ENCODE results near the gene FUT8.

The FUT8 gene

DNA sequence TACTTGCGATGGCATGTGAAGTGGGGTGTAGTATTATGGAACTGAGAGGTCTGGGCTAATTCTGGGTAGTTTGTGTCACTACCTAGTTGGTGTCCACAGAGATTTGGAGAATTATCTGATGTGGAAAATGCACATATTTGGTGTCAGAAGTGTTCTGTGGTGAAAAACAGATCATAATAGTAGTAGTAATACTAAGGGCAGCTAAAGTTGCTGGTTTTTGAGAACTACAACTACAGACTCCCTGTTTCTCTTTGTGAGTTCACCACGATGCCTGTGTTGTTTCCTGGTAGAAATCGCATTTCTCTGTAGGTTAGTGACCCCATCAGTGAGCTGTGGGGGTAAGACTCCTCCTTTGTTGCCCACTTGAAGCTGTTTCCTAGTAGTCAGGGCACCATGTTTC, 206.5 kb downstream of the FUT8 start:
- no peaks in the 10 kb centered on the region for H3K9me3 ChIP-seq (ENCODE audit: insufficient read depth, low read length, severe bottlenecking)
- ATAC-seq (ENCODE audit: insufficient read depth, low read depth) (no peak), DNase-seq (no peak)
- no peaks in the 10 kb centered on the region for H4K20me1 ChIP-seq (ENCODE audit: insufficient read depth, low read length)
- H3K4me2 ChIP-seq (ENCODE audit: insufficient read depth, low read length) = no peak overlapping the region
- H3K9ac ChIP-seq (ENCODE audit: low read depth, low read length) = no peak overlapping the region
- no peak overlapping the region for H3K4me3 ChIP-seq (ENCODE audit: low read depth in 1 of 2, low read length in 2 of 2)
- TF ChIP-seq EZH2 (IDR thresholded peaks at IDR 0.05; ENCODE audit: borderline replicate concordance, low read depth, low read length, severe bottlenecking) = no peak
- TF ChIP-seq, protein P1, sequence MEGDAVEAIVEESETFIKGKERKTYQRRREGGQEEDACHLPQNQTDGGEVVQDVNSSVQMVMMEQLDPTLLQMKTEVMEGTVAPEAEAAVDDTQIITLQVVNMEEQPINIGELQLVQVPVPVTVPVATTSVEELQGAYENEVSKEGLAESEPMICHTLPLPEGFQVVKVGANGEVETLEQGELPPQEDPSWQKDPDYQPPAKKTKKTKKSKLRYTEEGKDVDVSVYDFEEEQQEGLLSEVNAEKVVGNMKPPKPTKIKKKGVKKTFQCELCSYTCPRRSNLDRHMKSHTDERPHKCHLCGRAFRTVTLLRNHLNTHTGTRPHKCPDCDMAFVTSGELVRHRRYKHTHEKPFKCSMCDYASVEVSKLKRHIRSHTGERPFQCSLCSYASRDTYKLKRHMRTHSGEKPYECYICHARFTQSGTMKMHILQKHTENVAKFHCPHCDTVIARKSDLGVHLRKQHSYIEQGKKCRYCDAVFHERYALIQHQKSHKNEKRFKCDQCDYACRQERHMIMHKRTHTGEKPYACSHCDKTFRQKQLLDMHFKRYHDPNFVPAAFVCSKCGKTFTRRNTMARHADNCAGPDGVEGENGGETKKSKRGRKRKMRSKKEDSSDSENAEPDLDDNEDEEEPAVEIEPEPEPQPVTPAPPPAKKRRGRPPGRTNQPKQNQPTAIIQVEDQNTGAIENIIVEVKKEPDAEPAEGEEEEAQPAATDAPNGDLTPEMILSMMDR (IDR thresholded peaks at IDR 0.05; ENCODE audit: borderline replicate concordance, extremely low read depth, low read length, poor library complexity, severe bottlenecking) = no peak
- no peaks in the 10 kb centered on the region for H3K27me3 ChIP-seq (ENCODE audit: insufficient read depth, low read length, poor library complexity)
- no peak overlapping the region for H2AFZ ChIP-seq (ENCODE audit: low read depth, low read length)
- no peak overlapping the region for H3K27ac ChIP-seq (ENCODE audit: low read length)
- no peaks in the 10 kb centered on the region for H3K4me1 ChIP-seq (ENCODE audit: insufficient read depth, low read length)
- peaks cover 2% of the 10 kb centered on the region; the same call in 1 of the 2 replicates for H3K79me2 ChIP-seq (ENCODE audit: insufficient read depth, low read length)
- H3K36me3 ChIP-seq (ENCODE audit: insufficient read depth, low read length) = peaks cover 33% of the 10 kb centered on the region; the same call in 1 of the 2 replicates

DNA sequence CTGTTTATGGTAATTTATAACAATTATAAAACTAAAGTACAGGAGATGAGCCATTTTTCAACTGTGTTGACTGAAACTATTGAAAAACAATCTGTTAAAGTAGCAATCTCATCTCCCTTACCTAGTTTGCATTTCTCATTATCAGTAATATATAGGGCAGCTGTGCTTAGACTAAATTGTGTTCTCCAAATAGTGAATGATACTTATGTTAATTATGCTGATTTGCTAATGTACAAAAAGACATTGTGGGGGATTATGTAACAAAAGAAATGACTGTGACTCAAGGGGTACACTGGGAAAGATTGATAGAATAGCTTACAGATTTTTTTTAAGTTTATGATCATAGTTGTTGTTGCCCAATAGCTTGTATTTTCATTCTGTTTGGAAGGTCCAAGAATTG, 207.7 kb downstream of the FUT8 start:
- no peak for TF ChIP-seq EZH2 (IDR thresholded peaks at IDR 0.05; ENCODE audit: borderline replicate concordance, low read depth, low read length, severe bottlenecking)
- TF ChIP-seq, protein P1 (IDR thresholded peaks at IDR 0.05; ENCODE audit: borderline replicate concordance, extremely low read depth, low read length, poor library complexity, severe bottlenecking) = no peak
- H3K4me1 ChIP-seq (ENCODE audit: insufficient read depth, low read length) = no peaks in the 10 kb centered on the region
- no peak for DNase-seq
- H3K4me2 ChIP-seq (ENCODE audit: insufficient read depth, low read length) = no peak overlapping the region
- no peaks in the 10 kb centered on the region for H4K20me1 ChIP-seq (ENCODE audit: insufficient read depth, low read length)
- H2AFZ ChIP-seq (ENCODE audit: low read depth, low read length) = no peak overlapping the region
- H3K4me3 ChIP-seq (ENCODE audit: low read depth in 1 of 2, low read length in 2 of 2) = no peak overlapping the region
- H3K9me3 ChIP-seq (ENCODE audit: insufficient read depth, low read length, severe bottlenecking) = no peaks in the 10 kb centered on the region
- H3K27ac ChIP-seq (ENCODE audit: low read length) = no peak overlapping the region
- no peaks in the 10 kb centered on the region for H3K27me3 ChIP-seq (ENCODE audit: insufficient read depth, low read length, poor library complexity)
- H3K9ac ChIP-seq (ENCODE audit: low read depth, low read length) = no peak overlapping the region
- H3K36me3 ChIP-seq (ENCODE audit: insufficient read depth, low read length) = peaks cover 39% of the 10 kb centered on the region; the same call in 1 of the 2 replicates
- H3K79me2 ChIP-seq (ENCODE audit: insufficient read depth, low read length) = no peaks in the 10 kb centered on the region
- ATAC-seq (ENCODE audit: insufficient read depth, low read depth) = no peak

DNA sequence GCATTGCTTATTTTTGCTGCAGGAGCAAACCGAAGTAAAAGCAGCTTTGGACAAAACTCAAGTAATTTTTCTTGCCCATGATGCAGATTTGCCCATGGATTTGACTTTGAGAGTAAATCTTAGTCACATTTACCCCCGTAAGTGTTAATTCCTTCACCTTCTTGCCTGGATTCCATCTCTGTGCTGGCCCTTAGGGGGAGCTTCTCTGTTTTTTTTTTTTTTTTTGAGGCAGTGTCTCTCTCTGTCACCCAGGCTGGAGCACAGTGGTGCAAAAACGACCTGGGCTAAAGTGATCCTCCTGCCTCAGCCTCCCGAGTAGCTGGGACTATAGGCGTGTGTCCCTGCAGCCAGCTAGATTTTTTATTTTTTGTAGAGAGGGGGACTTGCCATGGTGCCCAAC, 210.2 kb downstream of the FUT8 start:
- Histone ChIP-seq H3K4me2 (ENCODE audit: insufficient read depth, low read length) (no peak overlapping the region), H3K9ac (ENCODE audit: low read depth, low read length) (no peak overlapping the region), H2AFZ (ENCODE audit: low read depth, low read length) (no peak overlapping the region), H3K36me3 (ENCODE audit: insufficient read depth, low read length) (peaks cover 34% of the 10 kb centered on the region), H3K4me3 (ENCODE audit: low read depth in 1 of 2, low read length in 2 of 2) (no peak overlapping the region), H3K4me1 (ENCODE audit: insufficient read depth, low read length) (no peaks in the 10 kb centered on the region), H3K79me2 (ENCODE audit: insufficient read depth, low read length) (no peaks in the 10 kb centered on the region; the same call in 1 of the 2 replicates), H3K27me3 (ENCODE audit: insufficient read depth, low read length, poor library complexity) (no peaks in the 10 kb centered on the region), H3K27ac (ENCODE audit: low read length) (no peak overlapping the region), H3K9me3 (ENCODE audit: insufficient read depth, low read length, severe bottlenecking) (no peaks in the 10 kb centered on the region), H4K20me1 (ENCODE audit: insufficient read depth, low read length) (no peaks in the 10 kb centered on the region)
- TF ChIP-seq, protein P1 (IDR thresholded peaks at IDR 0.05; ENCODE audit: borderline replicate concordance, extremely low read depth, low read length, poor library complexity, severe bottlenecking) = no peak
- no peak for TF ChIP-seq EZH2 (IDR thresholded peaks at IDR 0.05; ENCODE audit: borderline replicate concordance, low read depth, low read length, severe bottlenecking)
- ATAC-seq (ENCODE audit: insufficient read depth, low read depth) (no peak), DNase-seq (no peak)

DNA sequence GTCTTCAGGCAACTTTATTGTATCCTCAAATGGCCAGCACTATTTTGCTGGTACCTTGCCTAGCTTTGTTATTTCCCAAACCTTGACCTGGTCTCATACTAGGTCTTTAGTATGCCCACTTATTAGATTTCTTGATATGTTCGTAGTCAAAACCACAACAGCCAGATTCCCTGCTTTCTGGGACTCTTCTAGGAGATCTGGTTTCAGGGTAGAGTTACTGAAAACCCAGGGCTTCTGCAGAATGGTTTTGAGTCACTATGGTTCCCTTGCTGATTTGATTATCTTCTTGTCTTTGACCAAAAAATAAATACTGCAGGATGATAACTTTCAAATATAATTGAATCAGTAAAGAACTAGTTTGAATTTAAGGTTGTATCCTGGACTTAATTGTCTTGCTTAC, 211.2 kb downstream of the FUT8 start:
- no peaks in the 10 kb centered on the region for H3K4me1 ChIP-seq (ENCODE audit: insufficient read depth, low read length)
- H2AFZ ChIP-seq (ENCODE audit: low read depth, low read length) = no peak overlapping the region
- peaks cover 32% of the 10 kb centered on the region for H3K36me3 ChIP-seq (ENCODE audit: insufficient read depth, low read length)
- DNase-seq (no peak), ATAC-seq (ENCODE audit: insufficient read depth, low read depth) (no peak)
- H3K4me3 ChIP-seq (ENCODE audit: low read depth in 1 of 2, low read length in 2 of 2) = no peak overlapping the region
- H3K27me3 ChIP-seq (ENCODE audit: insufficient read depth, low read length, poor library complexity) = no peaks in the 10 kb centered on the region
- H3K79me2 ChIP-seq (ENCODE audit: insufficient read depth, low read length) = no peaks in the 10 kb centered on the region; the same call in 1 of the 2 replicates
- no peaks in the 10 kb centered on the region for H3K9me3 ChIP-seq (ENCODE audit: insufficient read depth, low read length, severe bottlenecking)
- TF ChIP-seq, protein P1 (IDR thresholded peaks at IDR 0.05; ENCODE audit: borderline replicate concordance, extremely low read depth, low read length, poor library complexity, severe bottlenecking) = no peak
- no peak for TF ChIP-seq EZH2 (IDR thresholded peaks at IDR 0.05; ENCODE audit: borderline replicate concordance, low read depth, low read length, severe bottlenecking)
- H3K4me2 ChIP-seq (ENCODE audit: insufficient read depth, low read length) = no peak overlapping the region
- H3K27ac ChIP-seq (ENCODE audit: low read length) = no peak overlapping the region
- no peak overlapping the region for H3K9ac ChIP-seq (ENCODE audit: low read depth, low read length)
- H4K20me1 ChIP-seq (ENCODE audit: insufficient read depth, low read length) = no peaks in the 10 kb centered on the region

All from DND-41 (cell line).